Thoracic aorta (tissue), 2 donors: ENCODE measurements around the gene DOK4. TPM values are rescaled to one million over a fixed set of nuclear protein-coding genes. Genes with fewer than 3 reads are reported as not detected.
"Not testable (repeated sequence)": the region's sequence is repeated elsewhere in the genome, so short reads cannot be mapped to it uniquely, and the experiment has no call there.

ENCODE experiments used
- ATAC-seq: fragments of 150-250 bp; one replicate; pipeline ENCODE4 v1.8.0; 2017; ENCODE audit warnings: low read depth; ENCODE audit not compliant: insufficient number of reproducible peaks, low FRiP score
- DNase-seq: peaks from one replicate; pipeline ENCODE4 v3.0.0-alpha.2; 2020; ENCODE audit warnings: low spot score
- H3K27ac ChIP-seq, 2 donors: fragments of 200-600 bp; sonication (generic); 1 replicate in 1 of 2; 2 replicates in 1 of 2; pipeline ENCODE4 v1.5.1; 2016; ENCODE audit warnings: mild to moderate bottlenecking in 2 of 2, moderate library complexity in 2 of 2
- H3K27me3 ChIP-seq: fragments of 200-600 bp; sonication (generic); replicated peaks from 2 replicates; pipeline ENCODE4 v1.6.0; 2016; ENCODE audit warnings: mild to moderate bottlenecking; ENCODE audit not compliant: insufficient read depth
- H3K36me3 ChIP-seq: fragments of 200-600 bp; sonication (generic); one replicate; pipeline ENCODE4 v1.5.1; 2016
- H3K4me1 ChIP-seq, 2 donors: fragments of 200-600 bp; sonication (generic); 1 replicate in 1 of 2; 2 replicates in 1 of 2; pipeline versions ENCODE4 v1.5.1 to v1.6.0; 2016; ENCODE audit warnings: low read depth in 2 of 2, mild to moderate bottlenecking in 1 of 2; ENCODE audit not compliant: control insufficient read depth in 1 of 2
- H3K4me3 ChIP-seq: fragments of 200-600 bp; sonication (generic); 2 replicates; pipeline ENCODE4 v1.5.1; 2016; ENCODE audit warnings: mild to moderate bottlenecking
- H3K9me3 ChIP-seq: fragments of 200-600 bp; sonication (generic); 2 replicates; pipeline ENCODE4 v1.5.1; 2016
- CTCF ChIP-seq: fragments of 200-600 bp; sonication (generic); IDR thresholded peaks from one replicate; pipeline ENCODE4 v1.5.1; 2019; ENCODE audit warnings: antibody characterized with exemption
- total RNA-seq, 2 donors: library from RNA; depleted of rRNA; stranded (reverse); fragments of >200 nt; gene quantifications; one replicate each; pipeline versions ENCODE4 v1.1.0 to v1.2.3, GENCODE V29; 2016

DOK4 gene
- total RNA-seq, 2 donors from 2014 or later, result 43.2 to 70.1 TPM

- ATAC-seq, result no peak
- Histone ChIP-seq H3K27ac (no peak overlapping the region), H3K27me3 (no peaks in the 10 kb centered on the region), H3K36me3 (no peaks in the 10 kb centered on the region), H3K4me1 (no peaks in the 10 kb centered on the region), H3K9me3 (no peaks in the 10 kb centered on the region), H3K4me3 (no peak overlapping the region)
- DNase-seq, result no peak
- no peak for TF ChIP-seq CTCF
These were observed 17.7 kb upstream of the DOK4 start for GRCh38 chr16:57504001-57504400.

- TF ChIP-seq CTCF, result no peak
- ATAC-seq, result no peak
- H3K4me3 ChIP-seq, result no peak overlapping the region
These were observed 17.1 kb upstream of the DOK4 start for GRCh38 chr16:57503366-57503765.

GRCh38 chr16:57502048-57502775 lies 15.9 kb upstream of the DOK4 start:
- no peak for ATAC-seq
- DNase-seq, result no peak
- H3K27ac ChIP-seq, result no peak overlapping the region
- no peaks in the 10 kb centered on the region for H3K9me3 ChIP-seq
- no peaks in the 10 kb centered on the region for H3K4me1 ChIP-seq
- no peaks in the 10 kb centered on the region for H3K36me3 ChIP-seq
- TF ChIP-seq CTCF, result no peak
- H3K4me3 ChIP-seq, result no peak overlapping the region
- H3K27me3 ChIP-seq, result no peaks in the 10 kb centered on the region

More at GRCh38 chr16:57503366-57503765, 17.1 kb upstream of the DOK4 start:
- H3K27me3 ChIP-seq, result no peaks in the 10 kb centered on the region
- no peak for DNase-seq
- H3K4me1 ChIP-seq, result no peaks in the 10 kb centered on the region
- H3K27ac ChIP-seq, result no peak overlapping the region
- no peaks in the 10 kb centered on the region for H3K36me3 ChIP-seq
- H3K9me3 ChIP-seq, result no peaks in the 10 kb centered on the region

GRCh38 chr16:57501492-57501891 lies 15.2 kb upstream of the DOK4 start:
- no peak for ATAC-seq
- no peaks in the 10 kb centered on the region for H3K4me1 ChIP-seq
- H3K9me3 ChIP-seq, result no peaks in the 10 kb centered on the region
- no peaks in the 10 kb centered on the region for H3K36me3 ChIP-seq
- no peak overlapping the region for H3K27ac ChIP-seq
- no peaks in the 10 kb centered on the region for H3K27me3 ChIP-seq
- H3K4me3 ChIP-seq, result no peak overlapping the region
- DNase-seq, result no peak
- no peak for TF ChIP-seq CTCF

- Histone ChIP-seq H3K9me3 (no peaks in the 10 kb centered on the region), H3K4me1 (no peaks in the 10 kb centered on the region), H3K4me3 (no peak overlapping the region), H3K36me3 (no peaks in the 10 kb centered on the region), H3K27me3 (no peaks in the 10 kb centered on the region), H3K27ac (no peak overlapping the region)
- DNase-seq (no peak), ATAC-seq (no peak)
- TF ChIP-seq CTCF, result no peak
These were observed 14.4 kb upstream of the DOK4 start for GRCh38 chr16:57500578-57501111.

- H3K4me3 ChIP-seq, H3K36me3 ChIP-seq, ATAC-seq, H3K27ac ChIP-seq, H3K27me3 ChIP-seq, H3K9me3 ChIP-seq, DNase-seq, H3K4me1 ChIP-seq: not testable (repeated sequence)
These were observed 13.6 kb upstream of the DOK4 start for GRCh38 chr16:57499941-57500340.
